GM12878 (cell line): ENCODE data around the gene S100A4. TPM values are rescaled to one million over a fixed set of nuclear protein-coding genes. Genes with fewer than 3 reads are reported as not detected.

Experiments
- BACH1 ChIP-seq: fragments of 450-650 bp; IDR thresholded peaks from 2 replicates; pipeline ENCODE4 v1.6.1; 2017; ENCODE audit warnings: mild to moderate bottlenecking, borderline replicate concordance
- BMI1 ChIP-seq: fragments of 450-650 bp; IDR thresholded peaks from 2 replicates; pipeline ENCODE4 v1.6.1; 2016; ENCODE audit warnings: mild to moderate bottlenecking, moderate library complexity, borderline replicate concordance
- CBX5 ChIP-seq: sonication (generic); IDR thresholded peaks from 2 replicates; pipeline ENCODE4 v1.6.1; 2016; ENCODE audit warnings: low read depth, moderate library complexity, mild to moderate bottlenecking, inconsistent platforms
- CREB1 ChIP-seq: IDR thresholded peaks from 2 replicates; pipeline ENCODE4 v1.6.1; 2012; ENCODE audit warnings: low read depth, mild to moderate bottlenecking, inconsistent platforms
- DPF2 ChIP-seq: fragments of 450-650 bp; IDR thresholded peaks from 2 replicates; pipeline ENCODE4 v1.6.1; 2017; ENCODE audit warnings: mild to moderate bottlenecking
- E2F4 ChIP-seq: IDR thresholded peaks from 2 replicates; pipeline ENCODE4 v1.6.1; 2012; ENCODE audit warnings: low read depth, low read length, improper control_type of control experiment
- EGR1 ChIP-seq, 2 experiments: IDR thresholded peaks; 1 replicate in 1 of 2; 2 replicates in 1 of 2; pipeline ENCODE4 v1.6.1; 2011 to 2012; ENCODE audit warnings: low read depth in 2 of 2, low read length in 2 of 2, borderline replicate concordance in 1 of 2, mild to moderate bottlenecking in 1 of 2, moderate library complexity in 1 of 2
- ESRRA ChIP-seq: IDR thresholded peaks from 2 replicates; pipeline ENCODE4 v1.6.1; 2012; ENCODE audit warnings: mild to moderate bottlenecking, low read length, improper control_type of control experiment
- HDAC2 ChIP-seq: fragments of 200-600 bp; sonication (generic); IDR thresholded peaks from 2 replicates; pipeline ENCODE4 v1.6.1; 2017
- HSF1 ChIP-seq: fragments of 150-350 bp; IDR thresholded peaks from 2 replicates; pipeline ENCODE4 v1.6.1; 2014; ENCODE audit warnings: mild to moderate bottlenecking, low read depth, low read length
- IRF5 ChIP-seq: fragments of 450-650 bp; IDR thresholded peaks from 2 replicates; pipeline ENCODE4 v1.6.1; 2017; ENCODE audit warnings: borderline replicate concordance
- LARP7 ChIP-seq: fragments of 450-650 bp; IDR thresholded peaks from 2 replicates; pipeline ENCODE4 v1.6.1; 2017; ENCODE audit warnings: mild to moderate bottlenecking
- MXI1 ChIP-seq: fragments of 150-350 bp; IDR thresholded peaks from 2 replicates; pipeline ENCODE4 v1.6.1; 2011; ENCODE audit warnings: low read depth, mild to moderate bottlenecking, inconsistent platforms, low read length, improper control_type of control experiment
- NFYA ChIP-seq: IDR thresholded peaks from 2 replicates; pipeline ENCODE4 v1.6.1; 2011; ENCODE audit warnings: low read depth, mild to moderate bottlenecking, low read length, improper control_type of control experiment, borderline replicate concordance
- NR2C1 ChIP-seq: fragments of 450-650 bp; IDR thresholded peaks from 2 replicates; pipeline ENCODE4 v1.6.1; 2017; ENCODE audit warnings: antibody characterized with exemption, mild to moderate bottlenecking, moderate library complexity
- SMARCA5 ChIP-seq: fragments of 450-650 bp; IDR thresholded peaks from 2 replicates; pipeline ENCODE4 v1.6.1; 2017; ENCODE audit warnings: mild to moderate bottlenecking
- SP1 ChIP-seq: IDR thresholded peaks from one replicate; pipeline ENCODE4 v1.6.1; 2011; ENCODE audit warnings: low read depth, low read length
- SPI1 ChIP-seq: IDR thresholded peaks from 2 replicates; pipeline ENCODE4 v1.6.1; 2011; ENCODE audit warnings: low read depth, mild to moderate bottlenecking, low read length, moderate library complexity, borderline replicate concordance; ENCODE audit not compliant: insufficient read depth
- SREBF1 ChIP-seq: IDR thresholded peaks from 2 replicates; pipeline ENCODE4 v1.6.1; 2012; ENCODE audit warnings: mild to moderate bottlenecking, low read length
- SRF ChIP-seq, 2 experiments: IDR thresholded peaks; 2 replicates each; pipeline ENCODE4 v1.6.1; 2011; ENCODE audit warnings: low read depth in 2 of 2, low read length in 2 of 2, mild to moderate bottlenecking in 1 of 2, moderate library complexity in 1 of 2
- STAT3 ChIP-seq: IDR thresholded peaks from 2 replicates; pipeline ENCODE4 v1.6.1; 2011; ENCODE audit warnings: low read depth, low read length, improper control_type of control experiment
- TARDBP ChIP-seq: IDR thresholded peaks from 2 replicates; pipeline ENCODE4 v1.6.1; 2016; ENCODE audit warnings: borderline replicate concordance
- TCF12 ChIP-seq: IDR thresholded peaks from 2 replicates; pipeline ENCODE4 v1.6.1; 2011; ENCODE audit warnings: low read depth, mild to moderate bottlenecking, low read length
- ZBTB11 ChIP-seq: fragments of 450-650 bp; formaldehyde crosslinking; IDR thresholded peaks from 2 replicates; pipeline ENCODE4 v1.5.0; 2022; ENCODE audit warnings: mild to moderate bottlenecking, missing genetic modification characterization
- ZNF384 ChIP-seq: IDR thresholded peaks from 2 replicates; pipeline ENCODE4 v1.6.1; 2012; ENCODE audit warnings: low read depth, mild to moderate bottlenecking, low read length, improper control_type of control experiment, borderline replicate concordance
- polyA plus RNA-seq, 11 experiments: library from polyadenylated mRNA; depleted of rRNA in 4 of 11; unstranded in 6 of 11; stranded (reverse) in 5 of 11; fragments of >200 nt; fragmentation: Nextera tagmentation in 4 of 11; fragmentation: Illumina TruSeq in 1 of 11; extraction: Ambion mirVana in 4 of 11; extraction: Trizol in 1 of 11; gene quantifications; 1 replicate in 1 of 11; 2 replicates in 10 of 11; pipeline versions ENCODE4 v1.2.1 to v1.2.3, GENCODE V29; 2011 to 2016; ENCODE audit warnings: inconsistent platforms in 2 of 11, missing spikeins in 2 of 11, low read depth in 1 of 11
- total RNA-seq, 4 experiments: library from RNA; depleted of rRNA in 3 of 4; stranded (reverse); fragments of >200 nt in 3 of 4; fragmentation: Illumina TruSeq in 1 of 4; extraction: Trizol in 1 of 4; gene quantifications; 2 replicates each; pipeline versions ENCODE4 v1.2.1 to v1.2.3, GENCODE V29; 2013 to 2021

The S100A4 gene
- total and polyA plus RNA-seq, 10 of the 15 experiments (the other 5 are each of a cell fraction or from before 2014, with no cell fraction given) = 4.3 to 104 (median 27.3) TPM

- TF ChIP-seq HSF1 = no peak
- TF ChIP-seq ESRRA = no peak
- TF ChIP-seq E2F4 = no peak
- TF ChIP-seq SREBF1 = no peak
- TF ChIP-seq MXI1 = no peak
- TF ChIP-seq NFYA = no peak
- no peak for TF ChIP-seq SRF (IDR thresholded peaks at IDR 0.05; ENCODE audit: low read depth in 2 of 2, low read length in 2 of 2)
- no peak for TF ChIP-seq TARDBP
- no peak for TF ChIP-seq CREB1
- no peak for TF ChIP-seq HDAC2
- no peak for TF ChIP-seq CBX5
- TF ChIP-seq STAT3 = no peak
- TF ChIP-seq SMARCA5 = no peak
- TF ChIP-seq BACH1 = peak; percentile 68
- TF ChIP-seq TCF12 = 0 out of 2 replicates have a peak, but pooled peaks have one; percentile 19
- TF ChIP-seq DPF2 = 0 out of 2 replicates have a peak, but pooled peaks have one; percentile 27
- TF ChIP-seq NR2C1 = no peak
- no peak for TF ChIP-seq ZBTB11 (CRISPR knock-in tag)
- TF ChIP-seq SP1 = no peak
- TF ChIP-seq IRF5 = no peak
- TF ChIP-seq LARP7 = no peak
- TF ChIP-seq EGR1 (IDR thresholded peaks at IDR 0.05; ENCODE audit: borderline replicate concordance in 1 of 2, low read depth in 2 of 2, low read length in 2 of 2) = no peak
- TF ChIP-seq BMI1 = no peak
- TF ChIP-seq SPI1 = no peak
- peak; percentile 14; the same call in 1 of the 2 replicates for TF ChIP-seq ZNF384
Observed at GRCh38 chr1:153565529-153566374, 20.1 kb upstream of the S100A4 start, which contains the start of gene S100A2 (continued).
